NCI-H128 (cell line): ENCODE measurements around the gene PLCB2.

Source experiments
- DNase-seq: peaks from one replicate; lab custom pipeline; 2025; ENCODE audit not compliant: unreplicated experiment; lab: John Stamatoyannopoulos, UW

The PLCB2 gene

GRCh38 chr15:40252141-40252437 is 55.6 kb downstream of the PLCB2 start:
- no peak for DNase-seq

DNA sequence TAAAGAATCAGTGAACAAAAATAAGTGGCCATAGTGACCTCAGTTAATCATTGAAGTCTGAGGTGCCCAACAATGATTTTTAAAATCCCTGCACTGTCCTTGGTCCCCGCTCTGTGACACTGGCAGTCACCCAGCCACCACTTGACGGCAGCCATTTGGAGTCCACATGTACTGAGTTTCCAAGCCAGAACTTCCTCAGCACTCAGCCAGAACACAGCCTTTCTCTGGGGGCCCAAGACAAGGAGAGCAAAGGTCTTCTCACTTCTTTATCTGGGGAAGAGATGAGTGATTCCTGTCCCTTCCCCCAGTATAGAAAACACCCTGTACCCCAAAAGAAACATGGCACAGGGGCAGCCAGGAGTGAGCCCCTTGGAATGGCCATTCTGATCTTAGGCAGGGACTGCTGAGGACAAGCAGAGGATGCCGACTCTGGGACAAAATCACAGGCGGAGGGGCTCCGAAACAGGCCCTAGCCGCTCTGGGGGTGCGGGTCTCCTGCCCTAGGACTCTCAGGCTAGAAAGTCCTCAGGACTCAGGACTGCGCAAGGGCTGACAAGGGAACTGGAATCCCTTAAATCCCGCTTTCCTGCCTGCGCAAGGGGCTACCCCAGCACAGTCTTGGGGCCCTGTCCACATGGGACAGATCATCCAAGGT is 56.1 kb downstream of the PLCB2 start:
- no peak for DNase-seq

GRCh38 chr15:40250771-40251483 is 56.8 kb downstream of the PLCB2 start:
- no peak for DNase-seq

- DNase-seq, result no peak
Measured at GRCh38 chr15:40250304-40250656, 57.5 kb downstream of the PLCB2 start.

- no peak for DNase-seq
Measured at GRCh38 chr15:40249477-40250303, 58.0 kb downstream of the PLCB2 start.

DNA sequence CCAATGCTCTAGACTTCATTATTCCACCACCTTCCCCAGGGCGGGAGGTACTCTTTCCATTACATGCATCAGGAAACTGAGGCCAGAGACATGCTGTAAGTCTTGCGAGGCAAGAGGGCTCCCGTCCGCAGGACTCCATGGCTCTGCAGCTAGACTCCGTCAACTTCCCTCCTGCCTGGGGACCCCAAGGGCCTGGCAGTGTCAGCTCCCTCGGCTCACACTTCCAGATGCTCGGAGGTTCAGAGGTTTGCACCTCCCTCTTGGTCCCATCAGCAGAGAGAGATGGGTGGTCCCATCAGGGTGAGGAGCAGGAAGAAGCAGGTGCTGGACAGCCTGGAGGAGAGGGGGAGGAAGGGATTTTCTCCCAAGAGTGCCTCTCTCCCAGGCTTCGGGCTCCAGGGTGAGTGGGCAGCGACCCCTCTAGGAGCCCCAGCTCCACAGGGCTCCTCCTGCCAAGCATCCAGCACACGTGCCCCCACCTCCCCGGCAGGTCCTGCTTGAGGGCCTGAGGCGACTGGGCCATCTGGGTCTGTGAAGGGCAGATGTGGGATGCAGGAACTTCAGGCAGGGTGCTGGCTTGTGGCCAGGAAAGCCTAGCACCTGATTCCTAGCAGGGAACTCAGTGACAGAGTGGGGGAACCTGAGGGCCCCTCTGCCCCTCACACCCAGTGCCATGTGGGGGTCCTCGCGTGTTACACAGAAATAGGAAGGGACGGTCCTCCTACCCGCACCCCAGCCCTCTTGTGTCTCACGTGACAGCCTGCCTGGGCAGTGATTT is 59.5 kb downstream of the PLCB2 start:
- DNase-seq, result no peak

GRCh38 chr15:40247406-40247971 is 60.2 kb downstream of the PLCB2 start:
- no peak for DNase-seq

DNA sequence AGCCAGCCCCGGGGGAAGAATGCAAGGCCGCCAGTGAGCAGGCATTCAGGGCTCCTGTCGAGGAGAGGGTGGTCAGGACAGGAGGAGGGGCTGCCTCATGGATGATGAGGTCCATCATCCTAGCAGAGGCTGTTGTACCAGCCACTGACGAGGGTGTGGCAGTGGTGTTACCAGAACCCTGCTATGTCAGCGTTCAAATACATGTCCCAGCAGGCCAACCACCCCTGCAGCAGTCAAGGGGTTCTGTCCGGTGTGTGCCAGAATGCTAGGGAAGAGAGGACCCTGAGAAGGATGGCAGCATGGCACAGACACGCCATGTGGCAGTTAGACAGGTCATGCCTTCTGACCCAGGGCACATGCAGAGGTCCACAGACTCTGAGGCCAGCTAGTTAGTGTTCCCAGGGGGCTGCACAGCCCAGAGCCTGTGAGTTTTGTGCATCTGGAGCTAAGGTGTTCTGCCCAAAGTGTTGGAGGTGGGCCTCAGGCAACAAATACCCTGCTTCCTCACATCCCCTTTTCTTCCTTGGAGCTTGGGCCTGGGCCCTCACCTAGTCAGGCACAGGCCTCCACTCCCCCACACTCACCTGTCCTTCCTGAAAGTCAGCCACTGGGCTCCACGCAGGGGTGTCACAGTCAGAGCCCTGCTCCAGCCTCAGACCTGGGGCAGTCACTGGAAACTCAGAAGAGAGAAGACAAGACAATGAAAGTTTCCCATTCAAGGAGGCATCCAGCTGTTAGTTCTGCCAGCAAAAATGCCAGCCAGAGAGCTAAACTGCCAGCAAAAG is 61.0 kb downstream of the PLCB2 start:
- DNase-seq, result no peak

GRCh38 chr15:40245666-40246450 is 61.9 kb downstream of the PLCB2 start:
- no peak for DNase-seq

GRCh38 chr15:40244961-40245523 is 62.7 kb downstream of the PLCB2 start:
- no peak for DNase-seq

DNA sequence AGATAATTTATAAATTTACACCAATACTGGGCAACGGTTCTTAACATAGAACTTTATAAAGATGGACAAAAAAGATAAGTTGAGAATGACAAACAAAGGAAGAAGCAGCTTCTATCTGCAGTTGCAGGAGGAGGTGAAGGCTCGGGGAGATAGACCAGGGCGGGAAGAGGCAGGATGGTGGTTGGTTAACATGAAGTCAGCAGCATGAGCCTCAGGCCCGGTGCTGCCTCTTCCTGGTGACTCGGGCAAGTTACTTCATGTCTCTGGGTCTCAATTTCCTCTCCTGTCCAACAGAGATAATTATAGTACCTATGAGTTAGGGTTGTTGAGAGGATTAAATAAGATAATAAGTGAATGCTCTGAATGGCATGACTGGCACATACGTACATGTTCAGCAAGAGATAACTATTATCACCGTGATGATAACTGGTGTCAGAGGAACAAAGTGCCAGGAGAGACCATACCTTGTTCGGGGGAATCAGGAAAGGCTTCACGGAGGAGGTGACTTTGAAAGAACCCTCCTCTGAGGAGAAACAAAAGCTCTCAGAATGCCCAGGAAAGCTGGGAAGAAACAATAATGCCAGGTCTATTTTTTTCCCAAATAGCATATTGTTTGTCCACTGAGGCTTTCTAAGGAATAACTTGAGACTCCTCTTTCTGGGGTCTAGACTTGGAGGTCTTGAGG is 64.5 kb downstream of the PLCB2 start:
- DNase-seq, result no peak

GRCh38 chr15:40242601-40243000 is 65.1 kb downstream of the PLCB2 start:
- no peak for DNase-seq

DNA sequence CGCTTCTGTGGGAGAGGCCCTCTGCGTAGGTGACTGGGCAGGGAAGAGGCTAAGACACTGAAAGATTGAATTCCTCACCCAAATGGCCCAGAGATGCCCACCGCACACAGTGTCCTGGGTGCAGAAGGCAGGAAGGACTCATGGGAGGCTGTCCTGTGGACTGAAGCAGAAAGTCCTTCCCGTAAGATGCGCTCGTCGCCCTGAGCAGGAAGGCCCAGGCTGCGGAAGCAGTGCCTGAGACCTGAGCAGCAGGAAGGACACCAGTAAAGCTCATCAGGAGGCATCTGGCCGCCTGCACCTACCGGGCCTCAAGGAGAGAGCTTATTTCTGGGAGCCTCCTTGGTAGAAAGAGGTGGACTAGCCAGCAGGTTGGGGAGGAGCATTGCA is 65.5 kb downstream of the PLCB2 start:
- DNase-seq, result no peak

DNA sequence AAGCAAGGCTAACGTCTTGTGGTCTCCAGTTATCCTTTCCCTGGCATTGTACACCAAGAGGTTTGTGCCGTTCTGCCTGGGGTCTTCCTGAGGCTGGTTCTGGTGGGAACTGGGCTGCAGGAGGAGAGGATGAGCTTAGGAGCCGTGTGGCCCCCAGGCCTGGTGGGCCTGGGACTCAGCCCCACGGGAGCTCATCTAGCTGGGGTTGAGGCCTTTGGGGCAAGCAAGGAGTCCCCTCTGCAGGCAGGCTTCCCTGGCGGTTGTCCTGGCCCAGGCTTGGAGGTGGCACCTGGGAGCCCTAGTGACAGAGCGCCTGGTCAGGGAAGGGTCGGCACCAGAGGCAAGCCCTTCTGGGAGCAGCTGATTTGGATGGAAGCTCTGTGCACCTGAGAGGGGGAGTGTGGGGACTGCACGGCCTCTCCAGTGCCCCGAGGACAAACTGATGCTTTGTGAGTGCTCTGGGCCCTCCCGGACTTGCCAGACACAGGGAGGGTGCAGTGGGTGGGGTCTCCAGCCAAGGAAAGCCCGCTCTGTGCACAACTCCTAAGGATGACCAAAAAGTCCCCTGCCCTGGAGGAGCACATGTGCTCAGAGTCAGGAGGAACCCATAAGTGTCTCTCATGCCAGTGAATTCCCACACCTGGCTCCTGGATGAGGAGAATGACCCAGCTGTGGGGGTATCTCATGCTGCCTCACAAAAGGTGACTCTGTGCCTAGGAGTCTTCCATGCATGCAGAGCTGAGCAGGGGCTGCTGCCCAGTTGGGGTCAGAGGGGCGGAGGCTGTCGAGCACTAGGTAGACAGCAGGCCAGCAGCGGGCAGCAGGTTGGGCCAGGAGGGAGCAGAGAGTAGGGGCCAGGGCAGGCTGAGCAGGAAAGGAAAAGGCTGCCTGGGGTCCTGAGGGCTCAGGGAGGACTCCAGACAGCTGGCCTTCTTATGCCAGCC is 66.2 kb downstream of the PLCB2 start:
- DNase-seq, result no peak

- no peak for DNase-seq
Measured at GRCh38 chr15:40240619-40241221, 67.0 kb downstream of the PLCB2 start.

- no peak for DNase-seq
Measured at GRCh38 chr15:40239693-40240618, 67.8 kb downstream of the PLCB2 start.
